PFSK-1 (cell line): ENCODE data around the gene JAKMIP1.

Experiments used
- FOXP2 ChIP-seq: optimal IDR thresholded peaks from 2 replicates; pipeline ENCODE3; 2011; ENCODE audit warnings: borderline replicate concordance, control low read depth, inconsistent platforms; ENCODE audit not compliant: insufficient read depth; ENCODE audit errors: extremely low read length, extremely low read depth
- POLR2AphosphoS5 ChIP-seq: IDR thresholded peaks from 2 replicates; pipeline ENCODE4 v1.6.1; 2012; ENCODE audit warnings: low read depth, mild to moderate bottlenecking, control low read depth, low read length, moderate library complexity
- SIN3A ChIP-seq: IDR thresholded peaks from 2 replicates; pipeline ENCODE4 v1.6.1; 2012; ENCODE audit warnings: mild to moderate bottlenecking, low read length, moderate library complexity, borderline replicate concordance; ENCODE audit not compliant: insufficient read depth
- TAF1 ChIP-seq: IDR thresholded peaks from 2 replicates; pipeline ENCODE4 v1.6.1; 2012; ENCODE audit warnings: low read length, control low read depth, borderline replicate concordance; ENCODE audit not compliant: insufficient read depth
- TF ChIP-seq, protein P1 (sequence below), 2 experiments: IDR thresholded peaks; 2 replicates each; pipeline versions ENCODE4 v1.6.1 to v1.8.0; 2011 to 2012; ENCODE audit warnings: low read depth in 2 of 2, low read length in 2 of 2, control low read depth in 1 of 2, inconsistent platforms in 1 of 2, mild to moderate bottlenecking in 1 of 2, moderate library complexity in 1 of 2; ENCODE audit not compliant: insufficient read depth in 1 of 2

The JAKMIP1 gene

DNA sequence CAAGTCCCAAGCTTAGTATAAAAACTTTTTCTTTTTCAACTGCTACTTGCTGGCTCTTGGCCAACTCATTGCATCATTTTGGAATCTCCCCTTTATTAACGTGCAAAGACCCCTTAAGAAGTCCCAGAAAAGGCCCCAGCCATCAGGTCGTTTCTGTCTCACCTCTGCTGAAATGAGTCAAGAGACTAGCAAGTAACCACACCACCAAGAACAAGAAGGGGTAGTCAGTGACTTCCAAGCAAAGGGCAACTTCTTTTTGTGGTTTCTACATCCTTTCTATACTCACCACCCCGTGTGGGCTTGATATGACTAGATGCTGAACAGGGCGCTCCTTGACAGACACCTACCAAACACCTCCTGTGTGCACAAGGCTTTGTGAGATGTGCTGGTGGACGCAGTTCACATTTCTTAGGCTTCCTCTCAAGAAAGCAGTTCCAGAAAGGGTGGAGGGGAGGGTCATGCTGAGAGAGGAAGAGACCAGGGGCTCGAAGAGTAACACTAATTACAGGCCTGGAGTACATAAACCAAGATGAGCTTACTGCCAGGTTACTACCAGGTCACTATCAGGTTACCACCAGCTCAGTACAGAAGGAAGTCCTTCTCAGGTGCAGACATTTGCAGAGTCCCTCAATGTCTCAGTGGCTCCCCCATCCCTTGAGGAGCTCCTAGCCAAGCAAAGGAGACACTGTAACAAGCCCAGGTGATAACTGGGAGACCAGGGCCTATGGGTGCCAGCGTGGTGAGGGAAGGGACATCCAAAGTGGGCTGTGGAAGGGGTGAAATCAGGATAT, 19.3 kb downstream of the JAKMIP1 start:
- TF ChIP-seq TAF1 (no peak), SIN3A (no peak), POLR2AphosphoS5 (no peak), FOXP2 (no peak)
- TF ChIP-seq, protein P1, sequence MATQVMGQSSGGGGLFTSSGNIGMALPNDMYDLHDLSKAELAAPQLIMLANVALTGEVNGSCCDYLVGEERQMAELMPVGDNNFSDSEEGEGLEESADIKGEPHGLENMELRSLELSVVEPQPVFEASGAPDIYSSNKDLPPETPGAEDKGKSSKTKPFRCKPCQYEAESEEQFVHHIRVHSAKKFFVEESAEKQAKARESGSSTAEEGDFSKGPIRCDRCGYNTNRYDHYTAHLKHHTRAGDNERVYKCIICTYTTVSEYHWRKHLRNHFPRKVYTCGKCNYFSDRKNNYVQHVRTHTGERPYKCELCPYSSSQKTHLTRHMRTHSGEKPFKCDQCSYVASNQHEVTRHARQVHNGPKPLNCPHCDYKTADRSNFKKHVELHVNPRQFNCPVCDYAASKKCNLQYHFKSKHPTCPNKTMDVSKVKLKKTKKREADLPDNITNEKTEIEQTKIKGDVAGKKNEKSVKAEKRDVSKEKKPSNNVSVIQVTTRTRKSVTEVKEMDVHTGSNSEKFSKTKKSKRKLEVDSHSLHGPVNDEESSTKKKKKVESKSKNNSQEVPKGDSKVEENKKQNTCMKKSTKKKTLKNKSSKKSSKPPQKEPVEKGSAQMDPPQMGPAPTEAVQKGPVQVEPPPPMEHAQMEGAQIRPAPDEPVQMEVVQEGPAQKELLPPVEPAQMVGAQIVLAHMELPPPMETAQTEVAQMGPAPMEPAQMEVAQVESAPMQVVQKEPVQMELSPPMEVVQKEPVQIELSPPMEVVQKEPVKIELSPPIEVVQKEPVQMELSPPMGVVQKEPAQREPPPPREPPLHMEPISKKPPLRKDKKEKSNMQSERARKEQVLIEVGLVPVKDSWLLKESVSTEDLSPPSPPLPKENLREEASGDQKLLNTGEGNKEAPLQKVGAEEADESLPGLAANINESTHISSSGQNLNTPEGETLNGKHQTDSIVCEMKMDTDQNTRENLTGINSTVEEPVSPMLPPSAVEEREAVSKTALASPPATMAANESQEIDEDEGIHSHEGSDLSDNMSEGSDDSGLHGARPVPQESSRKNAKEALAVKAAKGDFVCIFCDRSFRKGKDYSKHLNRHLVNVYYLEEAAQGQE (IDR thresholded peaks at IDR 0.05; ENCODE audit: insufficient read depth in 1 of 2, low read depth in 2 of 2, low read length in 2 of 2) = no peak

DNA sequence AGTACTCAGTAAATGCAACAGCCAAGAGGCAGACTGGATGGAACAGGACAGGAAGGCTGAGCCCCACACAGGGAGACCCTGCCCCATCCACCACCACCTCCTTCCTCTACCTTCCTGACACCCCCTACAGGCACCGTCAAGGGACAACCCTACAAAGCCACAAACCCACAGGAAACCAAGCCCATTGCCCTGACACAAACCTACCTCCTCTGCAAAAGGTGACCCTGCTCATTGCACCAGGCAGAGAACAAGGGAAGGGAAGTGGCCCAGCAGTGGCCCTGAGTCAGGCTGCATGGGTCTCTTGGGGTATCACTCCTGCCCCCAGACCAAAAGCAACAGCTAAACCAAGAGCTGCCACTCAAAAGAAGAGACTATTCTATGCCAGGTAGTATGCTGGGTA, 21.0 kb downstream of the JAKMIP1 start:
- TF ChIP-seq TAF1 = no peak
- no peak for TF ChIP-seq SIN3A
- TF ChIP-seq FOXP2 = no peak
- TF ChIP-seq POLR2AphosphoS5 = no peak
- TF ChIP-seq, protein P1 (IDR thresholded peaks at IDR 0.05; ENCODE audit: insufficient read depth in 1 of 2, low read depth in 2 of 2, low read length in 2 of 2) = no peak

DNA sequence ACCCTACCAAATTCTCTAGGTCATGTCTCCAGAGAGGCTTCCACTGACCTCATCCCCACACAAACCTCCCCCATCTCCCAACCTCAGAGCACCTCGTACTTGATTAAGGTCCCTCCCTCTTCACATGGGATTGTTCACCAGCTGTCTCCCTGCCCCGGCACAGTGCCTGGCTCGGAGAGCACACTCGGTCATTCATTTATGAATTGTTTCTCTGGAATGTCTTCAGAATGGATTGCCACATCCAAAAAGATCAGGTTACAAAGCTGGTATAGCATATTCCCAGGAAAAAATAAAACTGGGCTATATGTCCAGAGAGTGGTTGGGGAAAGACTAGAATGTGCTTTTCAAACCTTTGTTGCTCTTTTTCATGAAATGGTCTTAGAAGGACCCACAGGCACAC, 21.6 kb downstream of the JAKMIP1 start:
- TF ChIP-seq SIN3A = no peak
- no peak for TF ChIP-seq POLR2AphosphoS5
- no peak for TF ChIP-seq FOXP2
- TF ChIP-seq, protein P1 (IDR thresholded peaks at IDR 0.05; ENCODE audit: insufficient read depth in 1 of 2, low read depth in 2 of 2, low read length in 2 of 2) = no peak

DNA sequence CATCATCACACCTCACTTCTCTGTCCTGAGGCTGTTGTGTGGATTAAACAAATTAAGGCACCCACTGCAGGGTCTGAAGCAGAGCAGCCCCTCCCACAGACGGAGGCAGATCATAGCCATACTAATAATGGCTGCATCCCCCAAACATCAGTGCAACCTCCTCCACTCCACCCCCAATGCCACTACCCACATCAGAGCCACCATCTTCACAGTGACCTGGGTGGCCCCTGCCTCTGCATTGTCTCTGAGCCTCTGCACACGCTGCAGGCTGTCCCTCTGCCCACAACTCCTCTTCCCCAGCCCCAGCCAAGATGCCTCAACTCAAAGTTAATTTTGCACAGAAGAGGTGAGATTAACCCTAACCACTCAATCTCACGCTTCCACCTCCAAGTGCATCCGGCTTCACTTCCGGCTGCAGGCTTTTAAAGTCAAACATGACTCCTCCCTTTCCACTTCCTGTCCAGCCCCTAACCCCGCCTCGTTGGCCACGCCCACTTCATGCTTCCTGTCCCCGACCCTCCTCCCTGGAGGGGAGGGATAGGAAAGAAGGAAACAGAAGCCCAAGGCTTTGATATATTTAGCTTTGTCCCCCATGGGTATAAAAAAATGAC, 22.7 kb downstream of the JAKMIP1 start:
- no peak for TF ChIP-seq TAF1
- no peak for TF ChIP-seq SIN3A
- no peak for TF ChIP-seq POLR2AphosphoS5
- TF ChIP-seq, protein P1 (IDR thresholded peaks at IDR 0.05; ENCODE audit: insufficient read depth in 1 of 2, low read depth in 2 of 2, low read length in 2 of 2) = no peak
- TF ChIP-seq FOXP2 = no peak
